GM19467 (cell line): ENCODE data around the gene AKIP1.

Experiments used
- ATAC-seq: cut with Tn5 transposase; IDR thresholded peaks from one replicate; pipeline ENCODE4 v1.9.1; 2021; ENCODE audit warnings: mild to moderate bottlenecking, moderate library complexity; ENCODE audit not compliant: unreplicated experiment

Gene AKIP1

GRCh38 chr11:8956860-8957259, 45.9 kb downstream of the AKIP1 start:
- ATAC-seq, result no peak

- no peak for ATAC-seq
Measured at GRCh38 chr11:8959546-8960166, 48.7 kb downstream of the AKIP1 start.

DNA sequence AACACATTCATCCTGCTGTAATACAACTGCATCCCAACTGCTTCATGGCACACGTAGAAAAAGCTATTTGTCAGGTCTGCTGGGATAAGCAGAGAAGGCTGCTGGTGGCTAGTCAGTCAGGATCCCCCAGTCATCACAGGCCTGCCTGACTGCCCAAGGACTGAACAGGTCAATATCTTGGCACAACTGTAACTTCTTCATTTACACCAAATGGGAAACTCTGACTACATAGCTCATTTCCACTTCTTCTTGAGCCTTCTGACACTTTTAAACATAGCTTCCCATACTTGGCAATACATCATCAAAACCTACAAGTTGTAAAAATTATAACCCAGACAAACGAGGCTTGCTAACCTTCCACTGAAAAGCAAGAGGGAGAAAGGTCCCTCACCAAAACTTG, 50.4 kb downstream of the AKIP1 start:
- ATAC-seq, result no peak

GRCh38 chr11:8962841-8963240, 51.9 kb downstream of the AKIP1 start:
- ATAC-seq, result no peak

DNA sequence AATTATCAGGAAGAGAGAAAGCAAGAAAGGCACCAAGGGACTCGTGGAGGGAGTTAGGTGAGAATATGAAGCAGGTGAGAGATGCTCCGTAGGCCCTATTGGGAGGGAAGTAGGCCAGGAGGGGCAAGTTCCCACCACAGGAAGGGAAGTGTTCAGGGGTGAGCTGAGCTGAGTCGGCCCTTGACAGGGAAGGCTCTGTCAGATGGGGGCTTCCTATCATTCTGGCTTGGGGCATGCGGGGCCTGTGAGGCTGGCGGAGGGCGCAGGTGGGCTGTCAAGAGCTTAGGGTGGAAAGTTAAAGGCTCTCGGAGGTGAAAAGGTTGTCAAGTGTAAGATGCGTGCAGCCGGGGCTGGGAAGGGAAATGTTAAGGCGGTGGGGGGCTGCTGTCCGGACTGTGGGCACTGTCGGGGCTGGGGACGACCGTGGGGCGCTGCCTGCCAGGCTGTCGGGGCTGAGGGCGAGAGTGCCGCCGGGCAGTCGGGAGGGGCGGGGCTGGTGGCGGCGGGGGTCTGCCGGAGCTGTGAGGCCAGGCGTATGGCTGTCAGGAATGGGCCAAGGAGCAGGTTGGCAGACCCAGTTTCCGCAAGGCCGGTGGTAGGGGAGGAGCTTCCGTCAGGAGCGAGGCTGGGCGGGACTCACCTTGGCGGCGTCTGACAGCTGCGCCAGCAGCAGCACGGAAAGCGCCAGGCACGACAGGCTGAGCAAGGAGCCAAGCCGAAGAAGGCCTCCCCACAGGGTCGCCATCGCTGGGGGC, 52.8 kb downstream of the AKIP1 start:
- ATAC-seq, result peak; percentile 51

DNA sequence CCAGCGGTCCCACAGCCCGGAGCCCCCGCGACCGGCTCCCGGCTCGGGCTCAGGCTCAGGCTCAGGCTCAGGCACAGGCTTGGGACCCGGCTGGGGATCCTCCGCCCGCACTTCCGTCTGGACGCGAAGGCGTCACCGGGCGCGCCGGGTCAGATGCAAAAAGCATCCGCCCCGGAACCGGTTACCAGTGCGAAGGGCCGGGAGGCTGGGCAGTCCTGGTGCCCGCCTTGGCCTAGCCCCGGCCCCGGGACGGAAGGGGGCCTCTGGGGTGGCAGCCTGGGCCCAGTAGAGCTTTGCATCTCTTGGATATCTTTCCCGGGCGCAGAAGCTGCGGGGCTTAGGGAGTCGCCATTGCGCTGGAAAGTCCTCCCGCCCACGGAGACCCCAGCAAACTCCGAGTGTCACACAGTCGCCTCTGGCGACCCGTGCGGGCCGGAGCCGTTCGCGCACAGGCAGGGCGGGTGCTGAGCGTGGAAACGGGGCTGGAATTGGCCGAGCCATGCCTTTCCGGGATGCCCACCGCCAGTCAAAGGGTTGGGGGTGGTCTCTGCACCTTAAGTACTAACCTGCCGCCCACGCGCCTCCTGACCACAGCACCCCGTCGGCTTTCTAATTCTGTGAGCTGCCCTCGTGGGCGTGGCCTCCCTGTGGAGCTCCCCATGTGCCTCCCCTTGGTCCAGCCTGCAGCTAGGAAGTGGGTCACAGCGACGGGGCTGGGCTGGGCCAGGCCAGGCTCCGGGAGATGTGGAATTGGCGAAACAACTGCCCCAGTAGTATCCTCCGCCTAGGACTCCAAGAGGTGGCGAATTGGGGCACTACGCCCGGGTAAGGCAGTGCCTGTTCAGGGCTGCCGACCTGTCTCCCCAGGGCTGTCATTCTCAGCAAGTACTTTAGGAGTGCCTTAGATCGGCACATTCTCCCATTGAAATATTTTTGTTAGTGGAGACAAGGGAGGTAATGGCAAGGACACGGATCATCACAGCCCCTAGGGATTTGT, 53.6 kb downstream of the AKIP1 start, which contains the start of gene TMEM9B:
TMEM9B (minus strand) TSS at position 119 of the 997 bp plus-strand sequence. CDS start 129 bp downstream, outside the sequence.
- ATAC-seq, result peak; percentile 87

DNA sequence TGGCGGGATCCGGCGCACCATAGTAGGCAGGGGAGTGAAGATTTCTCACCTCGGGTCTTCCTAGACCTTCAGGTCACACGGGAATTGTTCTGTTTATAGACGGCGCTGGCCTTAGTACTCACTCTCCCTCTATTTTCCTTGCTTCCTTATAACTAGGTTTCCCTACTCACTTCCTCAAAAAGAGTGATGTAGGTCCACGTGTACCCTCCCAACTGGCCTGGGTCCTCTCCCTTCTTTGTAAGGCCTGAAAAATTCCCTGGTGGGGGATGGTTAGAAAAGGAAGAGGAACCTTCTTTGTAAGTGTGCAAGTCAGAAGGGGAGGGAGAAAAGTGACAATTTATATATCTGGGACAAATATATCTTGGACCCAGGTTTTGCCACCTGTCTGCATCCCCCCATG, 56.2 kb downstream of the AKIP1 start:
- ATAC-seq, result no peak
